Stimulated activated CD4-positive, alpha-beta T cell treated with anti-CD3 and anti-CD28 coated beads, Interleukin-1b, Interleukin-23, amount 100 ng/mL, for 24 hours (primary cell): Measurements from ENCODE around the gene GPR143.
"Not testable (repeated sequence)": the region's sequence is repeated elsewhere in the genome, so short reads cannot be mapped to it uniquely, and the experiment has no call there.

Experiments used
- DNase-seq, 4 experiments: peaks; one replicate each; pipeline ENCODE4 v3.0.0-alpha.2; 2020; ENCODE audit warnings: low read depth in 4 of 4, low spot score in 1 of 4

GPR143 gene

GRCh38 chrX:9770319-9770718, 4.7 kb upstream of the GPR143 start:
- DNase-seq: no peak

- DNase-seq: not testable (repeated sequence)
These were observed 2.7 kb upstream of the GPR143 start for GRCh38 chrX:9768321-9768839.

GRCh38 chrX:9767375-9767774, 1.7 kb upstream of the GPR143 start:
- no peak for DNase-seq

- DNase-seq: no peak
These were observed 443 bp downstream of the GPR143 start for GRCh38 chrX:9765072-9765736.

- DNase-seq: no peak
These were observed 6.3 kb downstream of the GPR143 start for GRCh38 chrX:9759337-9759736.

GRCh38 chrX:9758021-9758638, 7.5 kb downstream of the GPR143 start:
- no peak for DNase-seq

GRCh38 chrX:9757366-9757765, 8.3 kb downstream of the GPR143 start:
- no peak for DNase-seq

- no peak for DNase-seq
These were observed 16.4 kb downstream of the GPR143 start for GRCh38 chrX:9749146-9749692.

GRCh38 chrX:9747644-9748043, 18.0 kb downstream of the GPR143 start:
- DNase-seq: no peak

GRCh38 chrX:9746148-9746888, 19.3 kb downstream of the GPR143 start:
- no peak for DNase-seq

GRCh38 chrX:9745417-9746115, 20.1 kb downstream of the GPR143 start:
- no peak for DNase-seq

GRCh38 chrX:9739130-9739529, 26.5 kb downstream of the GPR143 start:
- no peak for DNase-seq

- no peak for DNase-seq
These were observed 27.5 kb downstream of the GPR143 start for GRCh38 chrX:9738151-9738550.

GRCh38 chrX:9737363-9737762, 28.3 kb downstream of the GPR143 start:
- no peak for DNase-seq

- no peak for DNase-seq
These were observed 34.9 kb downstream of the GPR143 start for GRCh38 chrX:9730752-9731151.

GRCh38 chrX:9730078-9730477, 35.6 kb downstream of the GPR143 start:
- no peak for DNase-seq

- DNase-seq: no peak
These were observed 36.3 kb downstream of the GPR143 start for GRCh38 chrX:9729171-9729885.

- no peak for DNase-seq
These were observed 37.4 kb downstream of the GPR143 start for GRCh38 chrX:9728261-9728660.

- DNase-seq: no peak
These were observed 40.9 kb downstream of the GPR143 start for GRCh38 chrX:9724711-9725110.

GRCh38 chrX:9717376-9717775, 48.3 kb downstream of the GPR143 start:
- no peak for DNase-seq

- no peak for DNase-seq
These were observed 55.3 kb downstream of the GPR143 start for GRCh38 chrX:9710332-9710731.
